ENCODE data around the gene SORCS2.

SORCS2 gene

DNA sequence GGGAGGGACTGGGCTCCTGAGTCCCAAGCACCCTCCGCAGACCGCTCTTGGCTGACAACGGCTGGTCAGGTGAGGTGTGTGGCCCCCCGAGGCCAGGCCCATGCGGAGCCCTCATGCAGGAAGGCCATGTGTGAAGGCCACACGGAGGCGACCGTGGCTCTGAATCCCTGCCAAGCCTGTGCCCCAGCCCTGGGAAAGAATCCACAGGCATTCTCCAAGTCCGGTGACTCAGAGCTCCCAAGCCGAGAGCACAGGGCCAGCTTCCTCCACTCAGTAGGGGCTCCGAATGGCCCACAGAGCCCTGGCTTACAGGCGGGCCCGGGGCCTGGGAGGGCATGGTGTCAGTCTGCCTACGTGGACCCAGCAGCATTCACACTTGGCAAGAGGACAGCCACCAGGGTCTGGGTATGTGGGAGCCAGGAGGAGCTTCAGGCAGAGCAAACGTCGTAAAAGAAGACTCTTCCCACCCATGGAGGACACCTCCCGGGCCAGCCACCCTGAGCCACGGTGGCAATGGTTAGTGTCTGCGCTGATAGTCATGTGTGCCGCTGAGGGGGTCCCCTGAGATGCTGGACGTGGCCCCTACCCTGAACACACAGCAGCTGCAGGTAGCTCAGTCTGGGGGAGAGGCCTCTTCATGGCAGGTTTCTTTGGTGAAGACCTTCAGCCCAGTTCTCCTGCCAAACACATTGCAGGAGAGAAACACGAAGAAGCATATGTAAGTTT is 136.7 kb downstream of the SORCS2 start:
- H2AFZ ChIP-seq (ENCODE audit: low read depth, low read length), result no peak overlapping the region
- H2BK120ac ChIP-seq (ENCODE audit: low read depth, low read length), result no peak overlapping the region
- H3K4me1 ChIP-seq (ENCODE audit: control insufficient read depth, insufficient read depth, low read depth, low read length), result peaks cover 57% of the 10 kb centered on the region
- peak overlapping the region; percentile 77 for H2AK5ac ChIP-seq (ENCODE audit: low read length, severe bottlenecking)
- H3K4ac ChIP-seq (ENCODE audit: low read depth in 1 of 2, low read length in 2 of 2), result no peak overlapping the region
- H2BK12ac ChIP-seq (ENCODE audit: low read length in 2 of 2), result peak overlapping the region in 1 of 2 experiments; percentile 43
- no peak overlapping the region for H4K8ac ChIP-seq (ENCODE audit: low read length)
- no peak overlapping the region for H2BK5ac ChIP-seq (ENCODE audit: low read depth, low read length, poor library complexity, severe bottlenecking)
- peaks cover 22 to 69% of the 10 kb centered on the region in 2 experiments for H3K27me3 ChIP-seq (ENCODE audit: control insufficient read depth in 1 of 2, insufficient read depth in 1 of 2, low read length in 2 of 2)
- 61% methylated on average over 22 of the region's 22 CpGs for WGBS
- H3K4me3 ChIP-seq (ENCODE audit: insufficient read depth in 1 of 2, low read depth in 1 of 2, low read length in 2 of 2), result no peak overlapping the region
- no peak overlapping the region for H4K91ac ChIP-seq (ENCODE audit: low read length)
- H3K27ac ChIP-seq (ENCODE audit: low read length, poor library complexity, severe bottlenecking), result no peak overlapping the region
- H3K4me2 ChIP-seq (ENCODE audit: low read length, poor library complexity, severe bottlenecking), result no peak overlapping the region
- H3K18ac ChIP-seq (ENCODE audit: low read depth in 1 of 2, low read length in 2 of 2), result peak overlapping the region; percentile 6 to 48
- no peak overlapping the region for H3K9ac ChIP-seq (ENCODE audit: low read length)
- H2BK15ac ChIP-seq (ENCODE audit: low read depth, poor library complexity, severe bottlenecking), result no peak overlapping the region
- no peak overlapping the region for H3K23ac ChIP-seq (ENCODE audit: low read length in 2 of 2)
- no peak overlapping the region for H3K14ac ChIP-seq (ENCODE audit: low read length in 2 of 2)
- H3K79me1 ChIP-seq (replicated peaks; ENCODE audit: low read length, poor library complexity, severe bottlenecking), result no peaks in the 10 kb centered on the region
- H3K36me3 ChIP-seq (ENCODE audit: control insufficient read depth in 1 of 2, insufficient read depth in 2 of 2, low read depth in 1 of 2, low read length in 2 of 2), result no peaks in the 10 kb centered on the region
- H3K9me3 ChIP-seq (ENCODE audit: control insufficient read depth, low read length), result no peaks in the 10 kb centered on the region
- DNase-seq, result peak; percentile 61

DNA sequence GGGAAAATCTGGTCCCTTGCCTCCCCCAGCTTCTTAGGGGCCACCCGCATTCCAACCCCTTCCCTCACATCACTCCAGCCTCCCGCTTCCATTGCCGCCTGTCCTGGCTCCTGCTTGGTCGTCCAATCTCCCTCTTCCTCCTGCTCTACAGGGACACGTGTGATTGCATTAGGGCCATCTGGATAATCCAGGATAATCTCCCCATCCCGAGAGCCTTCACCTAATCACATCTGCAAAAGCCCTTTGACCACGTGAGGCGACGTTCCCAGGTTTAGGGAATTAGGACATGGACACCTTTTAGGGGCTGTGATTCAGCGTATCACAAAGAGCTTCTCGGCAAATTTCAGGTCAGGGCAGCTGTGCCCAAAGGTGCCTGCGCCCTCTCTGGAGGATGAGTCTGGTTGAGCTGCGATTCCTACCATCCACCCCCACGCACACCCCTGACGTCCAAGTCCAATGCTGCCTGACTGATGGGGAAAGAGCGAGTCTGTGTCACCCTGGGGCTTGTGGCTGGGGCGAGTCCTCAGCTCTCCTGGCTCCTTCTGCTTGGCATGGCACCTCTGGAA is 137.8 kb downstream of the SORCS2 start:
- no peaks in the 10 kb centered on the region for H3K79me1 ChIP-seq (replicated peaks; ENCODE audit: low read length, poor library complexity, severe bottlenecking)
- DNase-seq, result no peak
- no peak overlapping the region for H3K18ac ChIP-seq (ENCODE audit: low read depth in 1 of 2, low read length in 2 of 2)
- H2BK12ac ChIP-seq (ENCODE audit: low read length in 2 of 2), result no peak overlapping the region
- no peak overlapping the region for H3K14ac ChIP-seq (ENCODE audit: low read length in 2 of 2)
- H2AK5ac ChIP-seq (ENCODE audit: low read length, severe bottlenecking), result no peak overlapping the region
- no peaks in the 10 kb centered on the region for H3K9me3 ChIP-seq (ENCODE audit: control insufficient read depth, low read length)
- no peak overlapping the region for H4K91ac ChIP-seq (ENCODE audit: low read length)
- no peak overlapping the region for H3K4me3 ChIP-seq (ENCODE audit: insufficient read depth in 1 of 2, low read depth in 1 of 2, low read length in 2 of 2)
- no peak overlapping the region for H2AFZ ChIP-seq (ENCODE audit: low read depth, low read length)
- H3K4ac ChIP-seq (ENCODE audit: low read depth in 1 of 2, low read length in 2 of 2), result no peak overlapping the region
- no peak overlapping the region for H4K8ac ChIP-seq (ENCODE audit: low read length)
- peaks cover 51% of the 10 kb centered on the region for H3K4me1 ChIP-seq (ENCODE audit: control insufficient read depth, insufficient read depth, low read depth, low read length)
- H3K9ac ChIP-seq (ENCODE audit: low read length), result no peak overlapping the region
- 86% methylated on average over 17 of the region's 17 CpGs for WGBS
- H3K27me3 ChIP-seq (ENCODE audit: control insufficient read depth in 1 of 2, insufficient read depth in 1 of 2, low read length in 2 of 2), result peaks cover 12 to 65% of the 10 kb centered on the region in 2 experiments
- no peaks in the 10 kb centered on the region for H3K36me3 ChIP-seq (ENCODE audit: control insufficient read depth in 1 of 2, insufficient read depth in 2 of 2, low read depth in 1 of 2, low read length in 2 of 2)
- H3K23ac ChIP-seq (ENCODE audit: low read length in 2 of 2), result no peak overlapping the region
- no peak overlapping the region for H2BK5ac ChIP-seq (ENCODE audit: low read depth, low read length, poor library complexity, severe bottlenecking)
- H3K4me2 ChIP-seq (ENCODE audit: low read length, poor library complexity, severe bottlenecking), result no peak overlapping the region
- no peak overlapping the region for H2BK15ac ChIP-seq (ENCODE audit: low read depth, poor library complexity, severe bottlenecking)
- H3K27ac ChIP-seq (ENCODE audit: low read length, poor library complexity, severe bottlenecking), result no peak overlapping the region
- H2BK120ac ChIP-seq (ENCODE audit: low read depth, low read length), result no peak overlapping the region

DNA sequence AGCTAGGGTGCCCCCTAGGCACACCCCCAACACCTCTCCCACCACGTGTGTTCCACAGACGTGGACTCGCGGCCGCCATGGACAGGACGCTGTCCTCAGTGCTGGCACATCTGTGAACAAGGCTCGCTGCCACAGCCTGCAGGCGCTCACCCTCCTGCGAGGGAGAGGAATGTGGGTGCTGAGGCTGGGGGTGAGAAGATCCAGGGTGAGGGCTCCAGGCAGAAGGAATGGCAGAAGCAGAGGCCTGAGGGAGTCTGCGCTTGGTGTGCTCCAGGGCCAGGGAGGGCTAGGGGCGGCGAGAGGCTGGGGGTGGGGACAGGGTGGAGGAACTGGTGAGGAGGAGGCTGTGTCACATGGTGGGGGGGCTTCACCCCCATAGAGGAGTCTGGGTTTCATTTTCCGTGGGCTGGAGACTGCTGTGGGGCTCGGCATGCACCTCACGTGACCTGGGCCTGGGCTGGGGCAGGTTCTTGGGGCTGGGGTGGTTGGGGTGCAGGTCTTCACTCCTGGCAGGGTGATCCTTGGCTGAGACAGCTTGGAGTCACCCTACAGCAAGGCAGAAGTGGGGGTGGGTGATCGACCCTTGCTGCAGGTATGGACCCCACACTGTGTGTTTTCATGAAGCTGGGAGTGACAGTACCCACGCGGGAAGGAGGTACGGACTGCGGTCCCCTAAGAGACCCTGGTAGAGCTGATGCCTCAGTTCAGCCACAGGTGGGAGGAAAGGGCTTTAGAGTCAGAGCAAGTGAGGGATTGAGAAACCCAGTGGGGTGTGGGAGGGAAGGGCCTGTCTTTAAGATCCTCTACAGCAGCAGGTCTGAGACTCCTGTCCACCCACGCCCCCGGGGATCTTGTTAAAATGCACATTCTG is 138.7 kb downstream of the SORCS2 start:
- H2BK120ac ChIP-seq (ENCODE audit: low read depth, low read length), result no peak overlapping the region
- H2BK12ac ChIP-seq (ENCODE audit: low read length in 2 of 2), result no peak overlapping the region
- H3K27me3 ChIP-seq (ENCODE audit: control insufficient read depth in 1 of 2, insufficient read depth in 1 of 2, low read length in 2 of 2), result peaks cover 3 to 60% of the 10 kb centered on the region in 2 experiments
- H3K4me2 ChIP-seq (ENCODE audit: low read length, poor library complexity, severe bottlenecking), result no peak overlapping the region
- H3K79me1 ChIP-seq (replicated peaks; ENCODE audit: low read length, poor library complexity, severe bottlenecking), result no peaks in the 10 kb centered on the region
- no peak overlapping the region for H3K18ac ChIP-seq (ENCODE audit: low read depth in 1 of 2, low read length in 2 of 2)
- H3K4ac ChIP-seq (ENCODE audit: low read depth in 1 of 2, low read length in 2 of 2), result no peak overlapping the region
- no peak overlapping the region for H3K27ac ChIP-seq (ENCODE audit: low read length, poor library complexity, severe bottlenecking)
- no peak overlapping the region for H4K91ac ChIP-seq (ENCODE audit: low read length)
- no peak overlapping the region for H3K9ac ChIP-seq (ENCODE audit: low read length)
- no peak overlapping the region for H2AFZ ChIP-seq (ENCODE audit: low read depth, low read length)
- no peak overlapping the region for H3K4me3 ChIP-seq (ENCODE audit: insufficient read depth in 1 of 2, low read depth in 1 of 2, low read length in 2 of 2)
- WGBS, result 90% methylated on average over 21 of the region's 22 CpGs
- no peak overlapping the region for H2BK5ac ChIP-seq (ENCODE audit: low read depth, low read length, poor library complexity, severe bottlenecking)
- no peaks in the 10 kb centered on the region for H3K9me3 ChIP-seq (ENCODE audit: control insufficient read depth, low read length)
- H3K23ac ChIP-seq (ENCODE audit: low read length in 2 of 2), result no peak overlapping the region
- H3K4me1 ChIP-seq (ENCODE audit: control insufficient read depth, insufficient read depth, low read depth, low read length), result peaks cover 51% of the 10 kb centered on the region
- no peak for DNase-seq
- no peak overlapping the region for H3K14ac ChIP-seq (ENCODE audit: low read length in 2 of 2)
- H2AK5ac ChIP-seq (ENCODE audit: low read length, severe bottlenecking), result peak overlapping the region; percentile 37
- H4K8ac ChIP-seq (ENCODE audit: low read length), result no peak overlapping the region
- no peak overlapping the region for H2BK15ac ChIP-seq (ENCODE audit: low read depth, poor library complexity, severe bottlenecking)
- H3K36me3 ChIP-seq (ENCODE audit: control insufficient read depth in 1 of 2, insufficient read depth in 2 of 2, low read depth in 1 of 2, low read length in 2 of 2), result no peaks in the 10 kb centered on the region

DNA sequence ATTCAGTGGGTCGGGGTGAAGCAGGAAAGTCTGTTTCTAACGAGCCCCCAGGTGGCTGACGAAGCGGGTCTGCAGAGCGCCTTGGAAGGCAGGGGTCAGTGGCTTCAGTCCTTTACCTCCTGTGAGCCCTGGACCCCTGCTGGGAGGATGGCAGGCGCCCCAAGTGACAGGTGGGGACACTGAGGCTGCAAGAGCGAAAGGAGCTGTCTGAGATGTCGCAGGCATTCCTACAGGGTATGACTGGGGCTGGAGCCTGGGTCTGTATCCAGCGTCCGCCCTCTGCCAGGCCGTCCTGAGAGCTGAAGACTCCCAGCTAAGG is 139.3 kb downstream of the SORCS2 start:
- H2BK15ac ChIP-seq (ENCODE audit: low read depth, poor library complexity, severe bottlenecking), result no peak overlapping the region
- no peak overlapping the region for H3K9ac ChIP-seq (ENCODE audit: low read length)
- H4K91ac ChIP-seq (ENCODE audit: low read length), result no peak overlapping the region
- no peak overlapping the region for H3K4ac ChIP-seq (ENCODE audit: low read depth in 1 of 2, low read length in 2 of 2)
- no peak overlapping the region for H3K27ac ChIP-seq (ENCODE audit: low read length, poor library complexity, severe bottlenecking)
- H2BK120ac ChIP-seq (ENCODE audit: low read depth, low read length), result no peak overlapping the region
- no peak for DNase-seq
- peaks cover 0 to 56% of the 10 kb centered on the region in 2 experiments for H3K27me3 ChIP-seq (ENCODE audit: control insufficient read depth in 1 of 2, insufficient read depth in 1 of 2, low read length in 2 of 2)
- no peak overlapping the region for H2AFZ ChIP-seq (ENCODE audit: low read depth, low read length)
- H3K18ac ChIP-seq (ENCODE audit: low read depth in 1 of 2, low read length in 2 of 2), result no peak overlapping the region
- no peak overlapping the region for H3K14ac ChIP-seq (ENCODE audit: low read length in 2 of 2)
- no peak overlapping the region for H2AK5ac ChIP-seq (ENCODE audit: low read length, severe bottlenecking)
- H4K8ac ChIP-seq (ENCODE audit: low read length), result no peak overlapping the region
- peaks cover 51% of the 10 kb centered on the region for H3K4me1 ChIP-seq (ENCODE audit: control insufficient read depth, insufficient read depth, low read depth, low read length)
- no peaks in the 10 kb centered on the region for H3K36me3 ChIP-seq (ENCODE audit: control insufficient read depth in 1 of 2, insufficient read depth in 2 of 2, low read depth in 1 of 2, low read length in 2 of 2)
- H3K23ac ChIP-seq (ENCODE audit: low read length in 2 of 2), result no peak overlapping the region
- no peak overlapping the region for H2BK12ac ChIP-seq (ENCODE audit: low read length in 2 of 2)
- H3K79me1 ChIP-seq (replicated peaks; ENCODE audit: low read length, poor library complexity, severe bottlenecking), result no peaks in the 10 kb centered on the region
- H3K9me3 ChIP-seq (ENCODE audit: control insufficient read depth, low read length), result no peaks in the 10 kb centered on the region
- no peak overlapping the region for H2BK5ac ChIP-seq (ENCODE audit: low read depth, low read length, poor library complexity, severe bottlenecking)
- H3K4me3 ChIP-seq (ENCODE audit: insufficient read depth in 1 of 2, low read depth in 1 of 2, low read length in 2 of 2), result no peak overlapping the region
- no peak overlapping the region for H3K4me2 ChIP-seq (ENCODE audit: low read length, poor library complexity, severe bottlenecking)
- WGBS, result 88% methylated on average over 11 of the region's 11 CpGs

Data from mesenchymal stem cell (in vitro differentiated cells and primary cell).